Mucosa of rectum (tissue), 2 donors: ENCODE results near the gene MEGF11.

Experiments used
- H3K27ac ChIP-seq, 2 donors: one replicate each; pipeline ENCODE4 v1.7.0; 2013; ENCODE audit warnings: inconsistent platforms in 2 of 2, low read depth in 2 of 2, low read length in 2 of 2
- H3K27me3 ChIP-seq, 2 donors: one replicate each; pipeline ENCODE4 v1.7.0; 2013; ENCODE audit warnings: low read length in 2 of 2; ENCODE audit not compliant: control insufficient read depth in 2 of 2, insufficient read depth in 2 of 2
- H3K36me3 ChIP-seq, 2 donors: one replicate each; pipeline ENCODE4 v1.7.0; 2013; ENCODE audit warnings: low read length in 2 of 2; ENCODE audit not compliant: control insufficient read depth in 2 of 2, insufficient read depth in 2 of 2
- H3K4me1 ChIP-seq, 2 donors: one replicate each; pipeline ENCODE4 v1.7.0; 2013; ENCODE audit warnings: low read length in 2 of 2, mild to moderate bottlenecking in 1 of 2; ENCODE audit not compliant: control insufficient read depth in 2 of 2, insufficient read depth in 2 of 2
- H3K4me3 ChIP-seq, 2 donors: one replicate each; pipeline ENCODE4 v1.7.0; 2013; ENCODE audit warnings: low read length in 2 of 2
- H3K9ac ChIP-seq, 2 donors: one replicate each; pipeline ENCODE4 v1.7.0; 2013; ENCODE audit warnings: low read length in 2 of 2, low read depth in 1 of 2, mild to moderate bottlenecking in 1 of 2
- H3K9me3 ChIP-seq, 2 donors: one replicate each; pipeline ENCODE4 v1.7.0; 2013; ENCODE audit warnings: low read length in 2 of 2; ENCODE audit not compliant: control insufficient read depth in 2 of 2
- donor health status: healthy.
- donor health status: Normal muscosa, but diverticular disease.

MEGF11 gene

DNA sequence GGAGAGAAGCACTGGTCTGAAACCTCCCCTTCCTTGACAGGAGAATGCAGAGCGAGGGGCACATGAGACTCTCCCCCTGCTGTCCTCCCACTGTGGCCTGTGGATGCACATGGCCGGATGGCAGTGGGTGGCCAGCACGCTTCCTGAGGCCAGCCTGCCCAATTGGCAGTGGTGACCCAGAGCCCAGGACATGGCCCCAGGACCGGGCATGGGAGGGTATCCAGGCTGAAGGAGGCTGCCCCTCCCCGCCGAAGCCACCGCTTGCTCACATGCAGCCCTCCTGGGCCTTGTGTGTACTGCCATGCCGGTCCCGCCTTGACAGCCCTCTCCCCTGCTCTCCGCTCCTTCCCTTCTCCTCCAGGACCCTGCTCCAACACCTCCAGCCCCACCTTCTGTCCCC is 100.9 kb downstream of the MEGF11 start:
- Histone ChIP-seq H3K4me3 (no peak overlapping the region), H3K27ac (no peak overlapping the region), H3K9me3 (no peaks in the 10 kb centered on the region), H3K4me1 (no peaks in the 10 kb centered on the region), H3K9ac (no peak overlapping the region), H3K36me3 (no peaks in the 10 kb centered on the region), H3K27me3 (peaks cover 0 to 2% of the 10 kb centered on the region in 2 donors)

DNA sequence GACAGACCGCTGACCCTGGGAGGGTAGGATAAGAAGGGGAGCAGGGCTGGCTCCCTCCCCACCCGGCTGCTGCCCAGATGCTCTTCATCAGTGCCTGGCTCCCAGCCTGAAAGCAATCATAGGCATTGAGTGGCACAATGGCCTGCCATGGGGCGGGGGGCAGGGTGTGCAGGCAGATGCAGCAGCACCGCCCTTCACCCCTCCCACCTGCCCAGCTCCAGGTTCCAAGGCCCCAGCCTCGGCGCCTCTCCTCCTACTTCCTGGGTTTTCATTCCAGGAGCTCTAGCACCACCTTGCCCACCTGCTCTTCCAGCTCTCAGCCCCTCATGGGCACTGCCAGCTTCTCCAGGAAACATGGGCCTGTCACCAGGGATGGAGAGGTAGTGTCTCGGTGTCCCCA is 101.7 kb downstream of the MEGF11 start:
- no peak overlapping the region for H3K4me3 ChIP-seq
- H3K36me3 ChIP-seq: no peaks in the 10 kb centered on the region
- H3K4me1 ChIP-seq: no peaks in the 10 kb centered on the region
- H3K9ac ChIP-seq: no peak overlapping the region
- H3K9me3 ChIP-seq: no peaks in the 10 kb centered on the region
- no peak overlapping the region for H3K27ac ChIP-seq
- peaks cover 0 to 2% of the 10 kb centered on the region in 2 donors for H3K27me3 ChIP-seq

DNA sequence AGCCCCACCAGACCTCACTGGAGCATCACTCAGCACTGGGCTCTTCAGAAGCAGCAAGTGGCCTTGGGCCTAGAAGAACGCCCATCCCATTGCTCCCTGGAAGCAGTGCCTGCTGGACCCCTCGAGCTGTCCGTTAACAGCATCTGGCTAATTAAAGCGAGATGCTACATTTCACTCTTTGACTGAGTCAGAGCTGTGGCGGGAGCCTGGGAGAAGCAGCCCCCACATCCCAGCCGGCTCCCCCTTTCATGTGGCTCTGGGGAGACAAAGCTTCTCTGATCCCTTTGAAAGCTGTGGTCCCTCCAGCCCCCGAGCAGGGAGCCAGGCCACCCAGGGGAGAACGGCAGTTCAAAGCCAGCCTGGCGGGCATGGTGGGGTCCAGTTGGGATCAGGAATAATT is 103.7 kb downstream of the MEGF11 start:
- H3K27ac ChIP-seq: no peak overlapping the region
- H3K4me3 ChIP-seq: no peak overlapping the region
- no peaks in the 10 kb centered on the region for H3K9me3 ChIP-seq
- no peaks in the 10 kb centered on the region for H3K4me1 ChIP-seq
- H3K27me3 ChIP-seq: no peaks in the 10 kb centered on the region
- no peaks in the 10 kb centered on the region for H3K36me3 ChIP-seq
- no peak overlapping the region for H3K9ac ChIP-seq

DNA sequence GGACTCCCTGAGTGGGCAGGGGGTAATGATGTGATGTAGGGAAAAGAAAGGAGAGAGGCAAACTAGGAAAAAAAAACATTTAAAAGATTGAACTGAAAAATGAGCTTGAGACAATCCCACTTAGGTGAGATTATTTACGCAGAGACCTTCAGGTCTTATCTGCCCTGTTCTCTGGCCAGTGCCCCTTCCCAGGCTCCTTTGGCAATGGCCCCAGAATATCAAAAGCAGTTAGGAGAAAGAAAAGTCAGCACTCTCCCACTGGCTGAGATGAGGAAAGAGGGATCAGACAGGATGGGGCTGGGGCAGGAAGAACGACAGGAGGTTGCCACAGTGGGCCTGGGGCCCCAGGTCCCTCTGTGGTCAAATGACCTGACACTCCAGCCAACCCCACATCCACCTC is 105.4 kb downstream of the MEGF11 start:
- H3K27ac ChIP-seq: no peak overlapping the region
- H3K9ac ChIP-seq: no peak overlapping the region
- H3K9me3 ChIP-seq: no peaks in the 10 kb centered on the region
- H3K27me3 ChIP-seq: no peaks in the 10 kb centered on the region
- H3K36me3 ChIP-seq: no peaks in the 10 kb centered on the region
- no peaks in the 10 kb centered on the region for H3K4me1 ChIP-seq
- H3K4me3 ChIP-seq: no peak overlapping the region

DNA sequence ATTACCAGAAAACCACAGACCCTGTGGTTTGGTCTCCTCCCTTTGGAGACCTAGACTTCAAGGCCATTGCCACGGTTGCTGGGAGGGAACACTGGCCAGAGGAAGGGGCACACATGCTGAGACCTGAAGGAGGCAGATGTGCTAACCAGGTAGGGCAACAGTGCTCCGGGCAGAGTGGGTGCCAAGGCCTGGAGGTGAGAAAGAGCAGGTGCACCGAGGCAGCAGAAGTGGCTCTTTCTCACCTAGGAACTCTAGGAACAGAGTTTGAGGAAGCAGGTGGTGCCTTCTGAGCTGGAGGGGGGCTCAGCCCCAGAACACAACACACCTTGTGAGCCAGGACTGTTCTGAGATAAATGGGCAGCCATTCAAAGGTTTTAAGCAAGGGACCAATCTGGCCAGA is 106.1 kb downstream of the MEGF11 start:
- Histone ChIP-seq H3K27ac (no peak overlapping the region), H3K4me1 (no peaks in the 10 kb centered on the region), H3K9ac (no peak overlapping the region), H3K4me3 (no peak overlapping the region), H3K9me3 (no peaks in the 10 kb centered on the region), H3K27me3 (no peaks in the 10 kb centered on the region), H3K36me3 (no peaks in the 10 kb centered on the region)

DNA sequence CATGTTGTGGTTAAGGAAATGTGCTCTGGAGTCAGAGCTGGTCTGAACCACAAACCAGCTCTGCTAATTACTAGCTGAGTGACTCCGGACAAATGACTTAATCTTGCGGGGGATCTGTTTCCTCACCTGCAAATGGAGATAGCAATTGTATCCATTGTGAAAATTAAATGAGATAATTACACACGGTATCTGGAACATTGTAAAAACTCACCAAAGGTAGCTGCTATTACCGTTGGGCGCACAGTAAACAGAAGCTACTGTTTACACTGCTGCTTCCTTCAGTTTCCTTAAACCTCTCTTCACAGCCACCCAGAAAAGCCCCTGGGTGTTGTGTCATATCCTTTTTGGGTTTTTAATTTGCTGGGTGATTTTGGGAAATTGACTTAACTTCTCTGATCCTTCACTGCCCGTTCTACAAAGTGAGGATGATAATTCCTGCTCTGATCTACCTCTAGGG is 107.8 kb downstream of the MEGF11 start:
- no peaks in the 10 kb centered on the region for H3K36me3 ChIP-seq
- H3K9me3 ChIP-seq: no peaks in the 10 kb centered on the region
- H3K9ac ChIP-seq: no peak overlapping the region
- H3K27me3 ChIP-seq: no peaks in the 10 kb centered on the region
- no peak overlapping the region for H3K27ac ChIP-seq
- no peaks in the 10 kb centered on the region for H3K4me1 ChIP-seq
- H3K4me3 ChIP-seq: no peak overlapping the region

DNA sequence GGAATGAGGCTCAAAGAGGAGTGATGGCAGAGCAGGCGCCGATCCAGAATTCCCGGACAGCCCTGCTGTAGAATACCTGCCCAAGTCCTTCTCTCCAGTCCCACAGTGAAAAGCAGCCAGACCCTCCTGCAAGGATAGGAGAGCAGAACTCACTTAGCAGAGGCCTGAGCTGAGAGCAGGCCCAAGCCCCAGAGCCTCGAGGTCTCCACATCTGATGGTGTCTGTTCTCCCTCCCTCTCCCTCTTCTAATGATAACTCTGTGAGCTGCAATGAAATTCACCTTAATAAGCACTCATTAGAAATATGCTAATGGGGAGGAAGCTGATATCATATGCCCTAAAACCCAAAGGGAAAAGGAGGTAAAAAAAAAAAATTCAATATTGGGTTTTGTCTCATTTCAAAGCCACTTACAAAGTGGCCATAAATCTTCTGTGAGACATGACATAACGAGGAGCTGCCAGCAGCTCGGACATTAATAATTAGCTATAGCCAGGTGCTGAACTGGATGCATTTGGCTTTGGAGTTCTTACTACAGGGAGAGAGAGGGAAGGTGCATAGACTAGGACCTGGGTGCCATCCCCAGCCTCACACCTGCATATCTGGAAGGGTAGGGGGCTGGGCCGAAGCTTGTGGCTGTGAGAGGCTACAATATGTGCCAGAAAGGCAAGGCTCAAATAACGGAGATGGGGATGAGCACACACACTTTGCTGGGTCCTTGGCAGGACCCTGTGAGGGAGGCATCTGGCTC is 108.4 kb downstream of the MEGF11 start:
- Histone ChIP-seq H3K36me3 (no peaks in the 10 kb centered on the region), H3K9me3 (no peaks in the 10 kb centered on the region), H3K4me3 (no peak overlapping the region), H3K27me3 (no peaks in the 10 kb centered on the region), H3K4me1 (no peaks in the 10 kb centered on the region), H3K9ac (no peak overlapping the region), H3K27ac (no peak overlapping the region)

DNA sequence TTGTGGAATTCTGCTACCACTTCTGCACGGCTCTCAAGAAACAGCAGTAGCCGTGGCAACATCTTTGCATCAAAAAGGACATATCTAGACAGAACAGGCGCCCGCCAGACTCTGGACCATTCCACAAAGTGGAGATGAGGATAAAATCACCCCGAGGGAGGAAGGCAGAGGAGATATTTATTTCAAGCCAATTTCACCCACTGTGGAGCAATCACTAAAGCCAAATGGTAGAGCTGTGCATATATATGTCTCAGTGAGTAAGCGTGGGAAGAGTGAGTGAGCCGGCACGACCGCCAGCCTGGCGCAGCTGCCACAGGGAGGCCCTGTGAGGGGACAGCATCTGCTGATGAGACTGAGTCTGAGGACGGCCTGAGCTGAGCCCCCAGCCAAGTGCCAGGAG is 111.3 kb downstream of the MEGF11 start:
- no peak overlapping the region for H3K27ac ChIP-seq
- no peaks in the 10 kb centered on the region for H3K27me3 ChIP-seq
- H3K4me1 ChIP-seq: no peaks in the 10 kb centered on the region
- H3K4me3 ChIP-seq: no peak overlapping the region
- no peaks in the 10 kb centered on the region for H3K36me3 ChIP-seq
- no peaks in the 10 kb centered on the region for H3K9me3 ChIP-seq
- H3K9ac ChIP-seq: no peak overlapping the region

DNA sequence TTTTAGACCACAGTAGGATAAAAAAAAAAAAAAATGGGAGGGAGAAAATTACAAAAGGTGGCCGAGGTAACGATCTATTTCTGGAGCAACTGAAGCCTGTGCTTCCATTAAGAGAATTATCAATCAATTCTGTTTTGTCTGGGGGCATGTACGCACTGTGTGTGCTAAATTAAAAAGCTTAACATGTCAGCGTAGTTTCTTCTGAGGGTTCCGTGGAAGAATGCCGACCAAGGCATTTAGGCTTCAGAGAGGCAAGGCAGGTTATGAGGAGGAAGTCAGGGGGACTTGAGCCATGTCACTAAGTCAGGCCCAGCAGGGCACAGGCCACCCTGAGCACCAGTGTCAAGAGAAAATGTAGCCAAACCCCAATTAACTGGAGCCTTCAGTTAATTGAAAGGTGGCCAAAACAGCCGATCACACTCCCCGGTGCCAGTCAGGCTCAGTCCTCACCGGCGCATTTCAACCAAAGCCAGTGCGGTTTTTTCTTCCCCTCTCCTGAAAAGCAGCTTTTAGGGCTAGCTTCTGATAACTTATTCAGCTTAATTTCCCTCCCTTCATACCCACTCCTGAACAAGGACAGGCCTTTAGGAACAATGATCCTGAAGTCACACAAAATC is 113.9 kb downstream of the MEGF11 start:
- Histone ChIP-seq H3K9ac (no peak overlapping the region), H3K4me1 (no peaks in the 10 kb centered on the region), H3K4me3 (no peak overlapping the region), H3K36me3 (no peaks in the 10 kb centered on the region), H3K27me3 (no peaks in the 10 kb centered on the region), H3K27ac (no peak overlapping the region), H3K9me3 (no peaks in the 10 kb centered on the region)

DNA sequence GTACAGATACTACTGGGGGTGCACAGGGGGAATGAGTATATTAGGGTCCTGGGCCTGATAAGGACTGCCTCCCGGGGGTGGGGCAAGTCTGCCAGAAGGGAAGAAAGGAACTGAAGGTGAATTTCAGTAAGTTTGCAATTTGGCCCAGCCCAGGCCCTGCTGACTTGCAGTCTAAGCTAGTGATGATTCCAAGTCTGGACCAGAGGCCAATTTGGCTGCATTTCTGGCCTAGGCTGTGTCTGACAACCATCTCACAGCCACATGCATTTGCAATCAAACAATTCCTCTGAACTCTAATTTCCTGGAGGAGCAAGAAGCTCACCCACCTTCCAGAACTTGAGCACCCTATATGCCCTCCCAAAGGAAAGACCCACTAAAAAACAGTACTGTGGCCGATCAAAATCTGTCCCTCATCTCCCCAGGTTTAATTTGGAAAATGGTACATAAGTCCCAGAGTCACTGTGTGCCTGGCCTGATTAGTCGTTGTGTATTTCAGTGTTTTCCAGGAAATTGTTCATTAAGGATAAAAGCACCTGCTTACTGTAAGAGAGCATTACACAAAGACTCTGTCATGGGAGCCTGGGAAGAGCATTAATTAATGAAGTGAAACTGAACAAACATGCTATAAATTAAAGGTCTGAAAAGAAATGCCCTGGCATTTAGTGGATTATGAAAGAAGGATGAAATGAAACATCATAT is 114.5 kb downstream of the MEGF11 start:
- Histone ChIP-seq H3K9me3 (no peaks in the 10 kb centered on the region), H3K27me3 (no peaks in the 10 kb centered on the region), H3K27ac (no peak overlapping the region), H3K4me1 (no peaks in the 10 kb centered on the region), H3K9ac (no peak overlapping the region), H3K36me3 (no peaks in the 10 kb centered on the region), H3K4me3 (no peak overlapping the region)
